Ishikawa (cell line): ENCODE data around the gene CBX5.

Experiments used
- CEBPB ChIP-seq: IDR thresholded peaks from 2 replicates; pipeline ENCODE4 v1.6.1; 2012
- CREB1 ChIP-seq: IDR thresholded peaks from 2 replicates; pipeline ENCODE4 v1.6.1; 2012; ENCODE audit warnings: low read depth
- EGR1 ChIP-seq: IDR thresholded peaks from 2 replicates; pipeline ENCODE4 v1.6.1; 2012
- EP300 ChIP-seq: IDR thresholded peaks from 2 replicates; pipeline ENCODE4 v1.6.1; 2012; ENCODE audit warnings: borderline replicate concordance
- FOXM1 ChIP-seq: IDR thresholded peaks from 2 replicates; pipeline ENCODE4 v1.6.1; 2012; ENCODE audit warnings: low read depth, borderline replicate concordance
- NFIC ChIP-seq: IDR thresholded peaks from 2 replicates; pipeline ENCODE4 v1.6.1; 2012
- RAD21 ChIP-seq: IDR thresholded peaks from 2 replicates; pipeline ENCODE4 v1.6.1; 2012; ENCODE audit warnings: low read depth
- TAF1 ChIP-seq: IDR thresholded peaks from 2 replicates; pipeline ENCODE4 v1.6.1; 2012; ENCODE audit warnings: low read depth, mild to moderate bottlenecking
- TCF12 ChIP-seq: IDR thresholded peaks from 2 replicates; pipeline ENCODE4 v1.6.1; 2012; ENCODE audit warnings: low read depth
- TEAD4 ChIP-seq: IDR thresholded peaks from 2 replicates; pipeline ENCODE4 v1.6.1; 2012
- YY1 ChIP-seq: IDR thresholded peaks from 2 replicates; pipeline ENCODE4 v1.6.1; 2012; ENCODE audit warnings: low read depth
- ZBTB7A ChIP-seq: IDR thresholded peaks from 2 replicates; pipeline ENCODE4 v1.6.1; 2012; ENCODE audit warnings: low read depth
- TF ChIP-seq, protein P1 (sequence below): IDR thresholded peaks from 2 replicates; pipeline ENCODE4 v1.6.1; 2012; ENCODE audit warnings: low read depth, mild to moderate bottlenecking
- TF ChIP-seq, protein P2 (sequence below): IDR thresholded peaks from 2 replicates; pipeline ENCODE4 v1.6.1; 2012
- TF ChIP-seq, protein P3 (sequence below): IDR thresholded peaks from 2 replicates; pipeline ENCODE4 v1.6.1; 2012

CBX5 gene

DNA sequence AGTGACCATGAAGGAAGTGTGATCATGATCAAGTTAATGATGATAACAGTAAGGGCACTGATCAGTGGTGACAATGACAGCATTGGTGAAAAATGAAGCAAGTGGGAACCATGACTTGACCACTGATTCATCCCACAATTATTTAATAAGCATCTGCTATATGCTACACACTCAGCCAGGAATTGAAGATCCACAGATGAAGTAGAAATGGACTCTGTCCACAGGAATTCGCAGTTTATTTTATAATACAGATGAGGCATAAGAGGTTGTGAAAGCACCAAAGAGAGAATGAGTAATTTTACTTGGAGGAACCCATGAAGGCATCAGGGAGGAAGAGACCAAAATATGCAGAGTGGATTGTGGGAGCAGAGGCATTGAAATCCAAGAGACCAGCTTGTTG lies 57.3 kb downstream of the CBX5 start:
- TF ChIP-seq FOXM1 (no peak), TAF1 (no peak)
- TF ChIP-seq, protein P1, sequence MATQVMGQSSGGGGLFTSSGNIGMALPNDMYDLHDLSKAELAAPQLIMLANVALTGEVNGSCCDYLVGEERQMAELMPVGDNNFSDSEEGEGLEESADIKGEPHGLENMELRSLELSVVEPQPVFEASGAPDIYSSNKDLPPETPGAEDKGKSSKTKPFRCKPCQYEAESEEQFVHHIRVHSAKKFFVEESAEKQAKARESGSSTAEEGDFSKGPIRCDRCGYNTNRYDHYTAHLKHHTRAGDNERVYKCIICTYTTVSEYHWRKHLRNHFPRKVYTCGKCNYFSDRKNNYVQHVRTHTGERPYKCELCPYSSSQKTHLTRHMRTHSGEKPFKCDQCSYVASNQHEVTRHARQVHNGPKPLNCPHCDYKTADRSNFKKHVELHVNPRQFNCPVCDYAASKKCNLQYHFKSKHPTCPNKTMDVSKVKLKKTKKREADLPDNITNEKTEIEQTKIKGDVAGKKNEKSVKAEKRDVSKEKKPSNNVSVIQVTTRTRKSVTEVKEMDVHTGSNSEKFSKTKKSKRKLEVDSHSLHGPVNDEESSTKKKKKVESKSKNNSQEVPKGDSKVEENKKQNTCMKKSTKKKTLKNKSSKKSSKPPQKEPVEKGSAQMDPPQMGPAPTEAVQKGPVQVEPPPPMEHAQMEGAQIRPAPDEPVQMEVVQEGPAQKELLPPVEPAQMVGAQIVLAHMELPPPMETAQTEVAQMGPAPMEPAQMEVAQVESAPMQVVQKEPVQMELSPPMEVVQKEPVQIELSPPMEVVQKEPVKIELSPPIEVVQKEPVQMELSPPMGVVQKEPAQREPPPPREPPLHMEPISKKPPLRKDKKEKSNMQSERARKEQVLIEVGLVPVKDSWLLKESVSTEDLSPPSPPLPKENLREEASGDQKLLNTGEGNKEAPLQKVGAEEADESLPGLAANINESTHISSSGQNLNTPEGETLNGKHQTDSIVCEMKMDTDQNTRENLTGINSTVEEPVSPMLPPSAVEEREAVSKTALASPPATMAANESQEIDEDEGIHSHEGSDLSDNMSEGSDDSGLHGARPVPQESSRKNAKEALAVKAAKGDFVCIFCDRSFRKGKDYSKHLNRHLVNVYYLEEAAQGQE, result no peak

DNA sequence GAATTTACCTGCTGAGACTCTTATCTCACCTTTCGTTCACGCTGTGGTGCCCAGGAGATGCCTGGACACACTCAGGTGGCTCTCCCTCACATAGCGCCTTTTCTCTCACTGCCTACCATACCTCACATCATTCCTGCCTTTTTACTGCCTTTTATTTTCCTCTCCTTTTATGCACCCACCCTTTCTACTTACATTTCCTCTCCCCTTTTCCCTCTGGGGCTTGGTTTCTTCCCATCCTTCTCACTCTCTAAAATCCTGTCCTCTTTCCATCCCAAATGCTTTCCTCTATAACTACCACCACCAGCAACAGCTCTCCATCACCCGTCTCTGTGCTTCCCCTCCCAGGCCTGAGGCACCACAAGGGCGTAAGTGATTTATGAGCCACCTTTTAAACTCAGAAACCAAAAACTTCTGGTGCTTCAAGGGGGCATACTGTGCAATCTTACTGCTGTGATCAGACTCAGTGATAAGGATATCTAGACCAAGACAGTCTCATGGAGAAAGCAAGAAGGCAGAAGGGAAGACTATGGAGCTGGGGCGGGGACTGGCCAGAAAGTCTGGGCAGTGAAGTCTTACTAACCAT lies 58.4 kb downstream of the CBX5 start:
- TF ChIP-seq CREB1, result no peak
- no peak for TF ChIP-seq FOXM1
- TF ChIP-seq CEBPB, result no peak
- TF ChIP-seq, protein P2, sequence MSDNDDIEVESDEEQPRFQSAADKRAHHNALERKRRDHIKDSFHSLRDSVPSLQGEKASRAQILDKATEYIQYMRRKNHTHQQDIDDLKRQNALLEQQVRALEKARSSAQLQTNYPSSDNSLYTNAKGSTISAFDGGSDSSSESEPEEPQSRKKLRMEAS, result no peak
- TF ChIP-seq YY1, result no peak
- TF ChIP-seq, protein P1, result no peak
- TF ChIP-seq TEAD4, result no peak
- no peak for TF ChIP-seq EP300
- TF ChIP-seq EGR1, result no peak
- no peak for TF ChIP-seq RAD21

DNA sequence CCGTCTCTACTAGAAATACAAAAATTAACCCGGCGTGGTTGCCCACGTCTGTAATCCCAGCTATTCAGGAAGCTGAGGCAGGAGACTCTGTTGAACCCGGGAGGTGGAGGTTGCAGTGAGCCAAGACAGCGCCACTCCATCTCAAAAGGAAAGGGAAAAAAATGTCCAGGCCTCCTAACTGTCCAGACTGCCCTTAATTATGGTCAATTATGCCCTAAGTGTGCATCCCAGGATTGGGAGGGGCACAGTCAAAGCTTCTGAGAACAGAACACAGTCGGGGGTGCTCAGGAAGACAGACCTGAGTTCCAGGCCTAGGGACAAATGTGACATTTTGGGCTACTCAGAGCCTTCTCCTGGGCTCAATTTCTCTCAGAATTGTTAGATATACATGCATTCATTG lies 59.4 kb downstream of the CBX5 start:
- TF ChIP-seq YY1 (no peak), FOXM1 (no peak), CREB1 (no peak), TCF12 (no peak), TAF1 (no peak), RAD21 (no peak), ZBTB7A (no peak), TEAD4 (no peak), NFIC (no peak), CEBPB (no peak), EGR1 (no peak), EP300 (no peak)
- TF ChIP-seq, protein P3, sequence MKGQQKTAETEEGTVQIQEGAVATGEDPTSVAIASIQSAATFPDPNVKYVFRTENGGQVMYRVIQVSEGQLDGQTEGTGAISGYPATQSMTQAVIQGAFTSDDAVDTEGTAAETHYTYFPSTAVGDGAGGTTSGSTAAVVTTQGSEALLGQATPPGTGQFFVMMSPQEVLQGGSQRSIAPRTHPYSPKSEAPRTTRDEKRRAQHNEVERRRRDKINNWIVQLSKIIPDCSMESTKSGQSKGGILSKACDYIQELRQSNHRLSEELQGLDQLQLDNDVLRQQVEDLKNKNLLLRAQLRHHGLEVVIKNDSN, result no peak
- TF ChIP-seq, protein P1, result no peak
- TF ChIP-seq, protein P2, result no peak

DNA sequence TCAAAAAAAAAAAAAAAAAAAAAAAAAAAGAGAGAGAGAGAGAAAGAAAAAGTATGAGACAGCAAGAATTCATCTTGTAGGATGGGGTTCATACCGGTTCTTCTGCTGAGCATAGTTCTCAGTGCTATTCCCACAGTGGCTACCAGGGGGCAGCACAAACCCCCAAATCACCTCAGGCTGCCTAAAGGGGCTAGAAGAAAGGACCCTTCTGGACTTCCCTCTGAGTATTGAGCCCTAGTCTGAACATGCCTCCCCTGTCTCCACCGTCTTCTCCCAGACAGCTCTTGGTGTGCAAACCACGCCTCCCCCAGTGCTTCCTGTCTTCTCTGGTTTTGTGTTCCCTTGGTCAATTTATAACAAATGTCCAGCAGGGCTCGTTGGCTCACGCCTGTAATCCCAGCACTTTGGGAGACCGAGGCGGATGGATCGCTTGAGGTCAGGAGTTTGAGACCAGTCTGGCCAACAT lies 59.8 kb downstream of the CBX5 start:
- TF ChIP-seq TEAD4 (no peak), ZBTB7A (peak; percentile 74; the same call in 1 of the 2 replicates), RAD21 (peak; percentile 78), YY1 (no peak)
- TF ChIP-seq, protein P1, result no peak
